Glutamatergic neuron (in vitro differentiated cells): ENCODE data around the gene SFMBT2. TPM values are rescaled to one million over a fixed set of nuclear protein-coding genes. Genes with fewer than 3 reads are reported as not detected.

Experiments
- DNase-seq: peaks from one replicate; pipeline ENCODE4 v3.0.0; 2022
- H3K27ac Mint-ChIP-seq: one replicate; pipeline ENCODE4 v1.8.0; 2020; ENCODE audit warnings: mild to moderate bottlenecking, mixed read lengths, inconsistent platforms; ENCODE audit not compliant: unreplicated experiment
- H3K27me3 Mint-ChIP-seq: one replicate; pipeline ENCODE4 v1.8.0; 2020; ENCODE audit warnings: mild to moderate bottlenecking, moderate library complexity, mixed read lengths, inconsistent platforms; ENCODE audit not compliant: unreplicated experiment
- H3K36me3 Mint-ChIP-seq: one replicate; pipeline ENCODE4 v1.8.0; 2020; ENCODE audit warnings: mild to moderate bottlenecking, mixed read lengths, inconsistent platforms; ENCODE audit not compliant: unreplicated experiment
- H3K4me1 Mint-ChIP-seq: one replicate; pipeline ENCODE4 v1.8.0; 2020; ENCODE audit warnings: mild to moderate bottlenecking, low read depth, mixed read lengths, inconsistent platforms; ENCODE audit not compliant: unreplicated experiment
- H3K4me3 Mint-ChIP-seq: one replicate; pipeline ENCODE4 v1.8.0; 2020; ENCODE audit warnings: mild to moderate bottlenecking, mixed read lengths, inconsistent platforms; ENCODE audit not compliant: unreplicated experiment
- H3K9me3 Mint-ChIP-seq: one replicate; pipeline ENCODE4 v1.8.0; 2020; ENCODE audit warnings: mild to moderate bottlenecking, moderate library complexity, mixed read lengths, inconsistent platforms; ENCODE audit not compliant: unreplicated experiment
- CTCF ChIP-seq: fragments of 200-600 bp; sonication (generic); IDR thresholded peaks from one replicate; pipeline ENCODE4 v1.5.0; 2021; ENCODE audit not compliant: partially characterized antibody, unreplicated experiment
- total RNA-seq: library from RNA; stranded (reverse); fragmentation: NEBNext Ultra II Directional; extraction: Animal tissue kit (Norgen Biotek cat#: 25700); gene quantifications from one replicate; pipeline ENCODE4 v1.2.1, GENCODE V29; 2021; ENCODE audit not compliant: unreplicated experiment

Gene SFMBT2
- total RNA-seq, 1 donor from 2014 or later = 9.1 TPM

GRCh38 chr10:7362471-7362870, 48.4 kb downstream of the SFMBT2 start:
- Mint-ChIP-seq H3K9me3 (no peaks in the 10 kb centered on the region), H3K36me3 (peaks cover 20% of the 10 kb centered on the region), H3K4me1 (no peaks in the 10 kb centered on the region)

GRCh38 chr10:7361316-7361715, 49.5 kb downstream of the SFMBT2 start:
- H3K36me3 Mint-ChIP-seq = peaks cover 20% of the 10 kb centered on the region

More at GRCh38 chr10:7362471-7362870, 48.4 kb downstream of the SFMBT2 start:
- Mint-ChIP-seq H3K27me3 (peaks cover 8% of the 10 kb centered on the region), H3K27ac (no peak overlapping the region), H3K4me3 (no peak overlapping the region)
- TF ChIP-seq CTCF = no peak
- DNase-seq = no peak

GRCh38 chr10:7359954-7360353, 50.9 kb downstream of the SFMBT2 start:
- Mint-ChIP-seq H3K4me3 (no peak overlapping the region), H3K27ac (no peak overlapping the region), H3K27me3 (peaks cover 6% of the 10 kb centered on the region), H3K4me1 (no peaks in the 10 kb centered on the region), H3K36me3 (peaks cover 20% of the 10 kb centered on the region), H3K9me3 (no peaks in the 10 kb centered on the region)
- DNase-seq = no peak
- TF ChIP-seq CTCF = no peak

More at GRCh38 chr10:7361316-7361715, 49.5 kb downstream of the SFMBT2 start:
- Mint-ChIP-seq H3K27ac (no peak overlapping the region), H3K27me3 (peaks cover 8% of the 10 kb centered on the region), H3K4me3 (no peak overlapping the region), H3K9me3 (no peaks in the 10 kb centered on the region), H3K4me1 (no peaks in the 10 kb centered on the region)
- no peak for TF ChIP-seq CTCF
- no peak for DNase-seq

GRCh38 chr10:7359356-7359755, 51.5 kb downstream of the SFMBT2 start:
- no peak for DNase-seq
- Mint-ChIP-seq H3K9me3 (no peaks in the 10 kb centered on the region), H3K36me3 (peaks cover 16% of the 10 kb centered on the region), H3K27me3 (peaks cover 6% of the 10 kb centered on the region), H3K27ac (peak overlapping the region; percentile 33), H3K4me3 (no peak overlapping the region), H3K4me1 (no peaks in the 10 kb centered on the region)
- TF ChIP-seq CTCF = no peak

GRCh38 chr10:7357193-7357592, 53.6 kb downstream of the SFMBT2 start:
- H3K4me3 Mint-ChIP-seq = no peak overlapping the region
- no peak overlapping the region for H3K27ac Mint-ChIP-seq
- H3K36me3 Mint-ChIP-seq = peaks cover 16% of the 10 kb centered on the region
- DNase-seq = no peak
- no peak for TF ChIP-seq CTCF
- no peaks in the 10 kb centered on the region for H3K4me1 Mint-ChIP-seq
- H3K27me3 Mint-ChIP-seq = peaks cover 6% of the 10 kb centered on the region
- H3K9me3 Mint-ChIP-seq = no peaks in the 10 kb centered on the region
